ENCODE data around the gene CCDC186. TPM values are rescaled to one million over a fixed set of nuclear protein-coding genes. Genes with fewer than 3 reads are reported as not detected.
A peak's percentile ranks its signal among the peaks of the same experiment; 100 is the strongest.

Gene CCDC186
- total RNA-seq (2021) (23.3 to 32.7 TPM (median 24.5 TPM) in 3 replicates), Bru-seq, nascent RNA (percentile 88 among the genes with signal in this experiment)
- long read RNA-seq, experiment 1, full-length matches to known transcripts, result 23 of 41 reads
- long read RNA-seq, experiment 1, partial matches to known transcripts, result 11 of 41 reads
- long read RNA-seq, experiment 1, other reads (novel, unspliced or antisense), result 7 of 41 reads
- long read RNA-seq, experiment 2, full-length matches to known transcripts, result 3 of 16 reads
- long read RNA-seq, experiment 2, partial matches to known transcripts, result 2 of 16 reads
- long read RNA-seq, experiment 2, other reads (novel, unspliced or antisense), result 11 of 16 reads
- long read RNA-seq, experiment 3, transcript CCDC186-202 (2 exons, 1,928 nt), result major isoform, 5 of 7 reads
- long read RNA-seq, experiment 3, partial matches to known transcripts, result 1 of 7 reads
- long read RNA-seq, experiment 3, other reads (novel, unspliced or antisense), result 0 of 7 reads

- Mint-ChIP-seq H3K9me3 (peaks cover 8% of the 10 kb centered on the region; the same call in 1 of the 2 replicates), H3K36me3 (peaks cover 20% of the 10 kb centered on the region), H3K4me3 (peak within 1 kb of the TSS; percentile 99), H3K4me1 (peaks cover 33% of the 10 kb centered on the region), H3K27me3 (ENCODE audit: low read depth) (peaks cover 8% of the 10 kb centered on the region), H3K27ac (peak within 1 kb of the TSS; percentile 99)
- ATAC-seq (peak; percentile 99), DNase-seq (ENCODE audit: low spot score) (peak; percentile 99)
- CTCF ChIA-PET, result interaction anchor here (0.6 to 1.1 kb wide), 6 partner anchors 20 to 285 kb away, joined by 3 to 9 read pairs (median 3); no protein-coding TSS in a partner anchor
- POLR2A ChIA-PET, result interaction anchor here (0.7 to 1.0 kb wide), 2 partner anchors 229 to 231 kb away, joined by 3 to 4 read pairs; partner anchors contain the start of gene AFAP1L2
- no peak for TF ChIP-seq TEAD4 (CRISPR knock-in tag; IDR thresholded peaks at IDR 0.05)
- no peak for TF ChIP-seq ATF1 (CRISPR knock-in tag; IDR thresholded peaks at IDR 0.05)
- TF ChIP-seq MXD4 (CRISPR knock-in tag; IDR thresholded peaks at IDR 0.05; ENCODE audit: borderline replicate concordance), result no peak
- TF ChIP-seq ZMAT4 (CRISPR knock-in tag; IDR thresholded peaks at IDR 0.05), result no peak
- TF ChIP-seq CREB1 (CRISPR knock-in tag; IDR thresholded peaks at IDR 0.05), result 0 out of 2 replicates have a peak, but pooled peaks have one; percentile 19
- TF ChIP-seq, protein P1, sequence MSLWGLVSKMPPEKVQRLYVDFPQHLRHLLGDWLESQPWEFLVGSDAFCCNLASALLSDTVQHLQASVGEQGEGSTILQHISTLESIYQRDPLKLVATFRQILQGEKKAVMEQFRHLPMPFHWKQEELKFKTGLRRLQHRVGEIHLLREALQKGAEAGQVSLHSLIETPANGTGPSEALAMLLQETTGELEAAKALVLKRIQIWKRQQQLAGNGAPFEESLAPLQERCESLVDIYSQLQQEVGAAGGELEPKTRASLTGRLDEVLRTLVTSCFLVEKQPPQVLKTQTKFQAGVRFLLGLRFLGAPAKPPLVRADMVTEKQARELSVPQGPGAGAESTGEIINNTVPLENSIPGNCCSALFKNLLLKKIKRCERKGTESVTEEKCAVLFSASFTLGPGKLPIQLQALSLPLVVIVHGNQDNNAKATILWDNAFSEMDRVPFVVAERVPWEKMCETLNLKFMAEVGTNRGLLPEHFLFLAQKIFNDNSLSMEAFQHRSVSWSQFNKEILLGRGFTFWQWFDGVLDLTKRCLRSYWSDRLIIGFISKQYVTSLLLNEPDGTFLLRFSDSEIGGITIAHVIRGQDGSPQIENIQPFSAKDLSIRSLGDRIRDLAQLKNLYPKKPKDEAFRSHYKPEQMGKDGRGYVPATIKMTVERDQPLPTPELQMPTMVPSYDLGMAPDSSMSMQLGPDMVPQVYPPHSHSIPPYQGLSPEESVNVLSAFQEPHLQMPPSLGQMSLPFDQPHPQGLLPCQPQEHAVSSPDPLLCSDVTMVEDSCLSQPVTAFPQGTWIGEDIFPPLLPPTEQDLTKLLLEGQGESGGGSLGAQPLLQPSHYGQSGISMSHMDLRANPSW (CRISPR knock-in tag; conservative IDR thresholded peaks at IDR 0.05; ENCODE audit: low read depth), result no peak
- peak; percentile 64; the same call in 1 of the 2 replicates for TF ChIP-seq FOXP4 (CRISPR knock-in tag; IDR thresholded peaks at IDR 0.05)
- TF ChIP-seq, protein P2, sequence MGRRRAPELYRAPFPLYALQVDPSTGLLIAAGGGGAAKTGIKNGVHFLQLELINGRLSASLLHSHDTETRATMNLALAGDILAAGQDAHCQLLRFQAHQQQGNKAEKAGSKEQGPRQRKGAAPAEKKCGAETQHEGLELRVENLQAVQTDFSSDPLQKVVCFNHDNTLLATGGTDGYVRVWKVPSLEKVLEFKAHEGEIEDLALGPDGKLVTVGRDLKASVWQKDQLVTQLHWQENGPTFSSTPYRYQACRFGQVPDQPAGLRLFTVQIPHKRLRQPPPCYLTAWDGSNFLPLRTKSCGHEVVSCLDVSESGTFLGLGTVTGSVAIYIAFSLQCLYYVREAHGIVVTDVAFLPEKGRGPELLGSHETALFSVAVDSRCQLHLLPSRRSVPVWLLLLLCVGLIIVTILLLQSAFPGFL (CRISPR knock-in tag; IDR thresholded peaks at IDR 0.05; ENCODE audit: borderline replicate concordance), result no peak
- no peak for TF ChIP-seq TCF7 (CRISPR knock-in tag; IDR thresholded peaks at IDR 0.05; ENCODE audit: low read depth)
- TF ChIP-seq FOXJ3 (CRISPR knock-in tag; IDR thresholded peaks at IDR 0.05; ENCODE audit: borderline replicate concordance), result no peak
- TF ChIP-seq, protein P3, sequence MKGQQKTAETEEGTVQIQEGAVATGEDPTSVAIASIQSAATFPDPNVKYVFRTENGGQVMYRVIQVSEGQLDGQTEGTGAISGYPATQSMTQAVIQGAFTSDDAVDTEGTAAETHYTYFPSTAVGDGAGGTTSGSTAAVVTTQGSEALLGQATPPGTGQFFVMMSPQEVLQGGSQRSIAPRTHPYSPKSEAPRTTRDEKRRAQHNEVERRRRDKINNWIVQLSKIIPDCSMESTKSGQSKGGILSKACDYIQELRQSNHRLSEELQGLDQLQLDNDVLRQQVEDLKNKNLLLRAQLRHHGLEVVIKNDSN (CRISPR knock-in tag; IDR thresholded peaks at IDR 0.05), result 0 out of 2 replicates have a peak, but pooled peaks have one; percentile 28
- peak; percentile 85 for TF ChIP-seq CREM (CRISPR knock-in tag; IDR thresholded peaks at IDR 0.05)
- 0 out of 2 replicates have a peak, but pooled peaks have one; percentile 40 for TF ChIP-seq E2F1 (CRISPR knock-in tag; IDR thresholded peaks at IDR 0.05)
- TF ChIP-seq GRHL2 (CRISPR knock-in tag; IDR thresholded peaks at IDR 0.05; ENCODE audit: insufficient replicate concordance, severe bottlenecking), result no peak
- TF ChIP-seq, protein P4, sequence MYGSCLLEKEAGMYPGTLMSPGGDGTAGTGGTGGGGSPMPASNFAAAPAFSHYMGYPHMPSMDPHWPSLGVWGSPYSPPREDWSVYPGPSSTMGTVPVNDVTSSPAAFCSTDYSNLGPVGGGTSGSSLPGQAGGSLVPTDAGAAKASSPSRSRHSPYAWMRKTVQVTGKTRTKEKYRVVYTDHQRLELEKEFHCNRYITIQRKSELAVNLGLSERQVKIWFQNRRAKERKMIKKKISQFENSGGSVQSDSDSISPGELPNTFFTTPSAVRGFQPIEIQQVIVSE (CRISPR knock-in tag; IDR thresholded peaks at IDR 0.05; ENCODE audit: borderline replicate concordance), result no peak
- peak; percentile 38; the same call in 1 of the 2 replicates for TF ChIP-seq HMGXB4 (CRISPR knock-in tag; IDR thresholded peaks at IDR 0.05)
- peak; percentile 49; the same call in 1 of the 2 replicates for TF ChIP-seq AFF4 (CRISPR knock-in tag; IDR thresholded peaks at IDR 0.05; ENCODE audit: borderline replicate concordance)
- TF ChIP-seq ETV6 (CRISPR knock-in tag; IDR thresholded peaks at IDR 0.05), result no peak
Observed at GRCh38 chr10:114173921-114174694, at the start of gene CCDC186. TSS of gene CCDC186 (minus strand) at chr10:114174203. CDS start at chr10:114163268, 10,935 bp downstream.
